HuH-7 (cell line): ENCODE results near the gene BNIP1.

ENCODE experiments used
- DNase-seq: peaks from one replicate; pipeline ENCODE4 v3.0.0; 2011; ENCODE audit warnings: low spot score

BNIP1 gene

DNA sequence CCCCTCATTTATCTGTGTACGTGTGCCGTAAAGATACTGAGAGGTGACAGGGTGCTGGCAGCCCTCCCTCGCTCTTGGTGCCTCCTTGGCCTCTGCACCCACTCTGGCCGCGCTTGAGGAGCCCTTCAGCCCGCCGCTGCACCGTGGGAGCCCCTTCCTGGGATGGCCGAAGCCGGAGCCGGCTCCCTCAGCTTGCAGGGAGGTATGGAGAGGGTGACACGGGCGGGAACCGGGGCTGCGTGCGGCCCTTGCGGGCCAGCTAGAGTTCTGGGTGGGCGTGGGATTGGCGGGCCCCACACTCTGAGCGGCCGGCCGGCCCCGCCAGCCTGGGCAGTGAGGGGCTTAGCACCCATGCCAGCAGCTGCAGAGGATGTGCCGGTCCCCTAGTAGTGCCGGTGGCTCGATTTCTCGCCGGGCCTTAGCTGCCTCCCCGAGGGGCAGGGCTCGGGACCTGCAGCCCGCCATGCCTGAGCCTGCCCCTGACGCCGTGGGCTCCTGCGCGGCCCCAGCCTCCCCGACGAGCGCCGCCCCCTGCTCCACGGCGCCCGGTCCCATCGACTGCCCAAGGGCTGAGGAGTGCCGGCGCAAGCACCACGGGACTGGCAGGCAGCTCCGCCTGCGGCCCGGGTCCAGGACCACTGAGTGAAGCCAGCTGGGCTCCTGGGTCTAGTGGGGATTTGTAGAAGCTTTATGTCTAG lies 69.1 kb downstream of the BNIP1 start:
- no peak for DNase-seq
